ENCODE measurements around the gene GJA3.

Gene GJA3

DNA sequence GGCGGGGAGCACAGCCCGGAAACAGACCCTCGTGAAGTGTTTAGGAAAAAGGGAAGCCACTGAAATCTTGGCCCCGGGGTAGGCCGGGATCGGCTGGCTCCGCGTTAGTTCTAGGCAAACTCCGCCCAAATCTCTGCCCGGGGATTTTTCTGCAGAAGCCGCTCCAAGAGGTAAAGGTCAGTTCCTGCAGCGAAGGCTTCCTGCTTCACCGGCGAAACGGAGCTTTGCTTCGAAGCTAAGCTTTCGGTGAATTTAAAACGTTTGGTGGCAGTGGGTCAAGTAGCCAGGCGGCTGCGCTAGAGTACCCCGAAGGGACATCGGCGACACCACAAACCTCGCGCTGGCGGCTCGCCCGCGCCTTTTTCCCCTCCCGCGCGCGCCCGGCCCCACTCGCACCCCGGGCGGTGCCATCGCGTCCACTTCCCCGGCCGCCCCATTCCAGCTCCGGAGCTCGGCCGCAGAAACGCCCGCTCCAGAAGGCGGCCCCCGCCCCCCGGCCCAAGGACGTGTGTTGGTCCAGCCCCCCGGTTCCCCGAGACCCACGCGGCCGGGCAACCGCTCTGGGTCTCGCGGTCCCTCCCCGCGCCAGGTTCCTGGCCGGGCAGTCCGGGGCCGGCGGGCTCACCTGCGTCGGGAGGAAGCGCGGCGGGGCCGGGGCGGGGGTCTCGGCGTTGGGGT, 31.4 kb upstream of the GJA3 start:
- H3K4me3 ChIP-seq (ENCODE audit: low read depth, low read length): no peak overlapping the region
- TF ChIP-seq, protein P1, sequence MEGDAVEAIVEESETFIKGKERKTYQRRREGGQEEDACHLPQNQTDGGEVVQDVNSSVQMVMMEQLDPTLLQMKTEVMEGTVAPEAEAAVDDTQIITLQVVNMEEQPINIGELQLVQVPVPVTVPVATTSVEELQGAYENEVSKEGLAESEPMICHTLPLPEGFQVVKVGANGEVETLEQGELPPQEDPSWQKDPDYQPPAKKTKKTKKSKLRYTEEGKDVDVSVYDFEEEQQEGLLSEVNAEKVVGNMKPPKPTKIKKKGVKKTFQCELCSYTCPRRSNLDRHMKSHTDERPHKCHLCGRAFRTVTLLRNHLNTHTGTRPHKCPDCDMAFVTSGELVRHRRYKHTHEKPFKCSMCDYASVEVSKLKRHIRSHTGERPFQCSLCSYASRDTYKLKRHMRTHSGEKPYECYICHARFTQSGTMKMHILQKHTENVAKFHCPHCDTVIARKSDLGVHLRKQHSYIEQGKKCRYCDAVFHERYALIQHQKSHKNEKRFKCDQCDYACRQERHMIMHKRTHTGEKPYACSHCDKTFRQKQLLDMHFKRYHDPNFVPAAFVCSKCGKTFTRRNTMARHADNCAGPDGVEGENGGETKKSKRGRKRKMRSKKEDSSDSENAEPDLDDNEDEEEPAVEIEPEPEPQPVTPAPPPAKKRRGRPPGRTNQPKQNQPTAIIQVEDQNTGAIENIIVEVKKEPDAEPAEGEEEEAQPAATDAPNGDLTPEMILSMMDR (IDR thresholded peaks at IDR 0.05; ENCODE audit: low read depth, low read length): no peak
- H3K9me3 ChIP-seq: no peaks in the 10 kb centered on the region; the same call in 1 of the 2 replicates
- no peaks in the 10 kb centered on the region for H3K4me1 ChIP-seq
- no peaks in the 10 kb centered on the region for H3K36me3 ChIP-seq
- no peak for DNase-seq
- peaks cover 94% of the 10 kb centered on the region for H3K27me3 ChIP-seq

DNA sequence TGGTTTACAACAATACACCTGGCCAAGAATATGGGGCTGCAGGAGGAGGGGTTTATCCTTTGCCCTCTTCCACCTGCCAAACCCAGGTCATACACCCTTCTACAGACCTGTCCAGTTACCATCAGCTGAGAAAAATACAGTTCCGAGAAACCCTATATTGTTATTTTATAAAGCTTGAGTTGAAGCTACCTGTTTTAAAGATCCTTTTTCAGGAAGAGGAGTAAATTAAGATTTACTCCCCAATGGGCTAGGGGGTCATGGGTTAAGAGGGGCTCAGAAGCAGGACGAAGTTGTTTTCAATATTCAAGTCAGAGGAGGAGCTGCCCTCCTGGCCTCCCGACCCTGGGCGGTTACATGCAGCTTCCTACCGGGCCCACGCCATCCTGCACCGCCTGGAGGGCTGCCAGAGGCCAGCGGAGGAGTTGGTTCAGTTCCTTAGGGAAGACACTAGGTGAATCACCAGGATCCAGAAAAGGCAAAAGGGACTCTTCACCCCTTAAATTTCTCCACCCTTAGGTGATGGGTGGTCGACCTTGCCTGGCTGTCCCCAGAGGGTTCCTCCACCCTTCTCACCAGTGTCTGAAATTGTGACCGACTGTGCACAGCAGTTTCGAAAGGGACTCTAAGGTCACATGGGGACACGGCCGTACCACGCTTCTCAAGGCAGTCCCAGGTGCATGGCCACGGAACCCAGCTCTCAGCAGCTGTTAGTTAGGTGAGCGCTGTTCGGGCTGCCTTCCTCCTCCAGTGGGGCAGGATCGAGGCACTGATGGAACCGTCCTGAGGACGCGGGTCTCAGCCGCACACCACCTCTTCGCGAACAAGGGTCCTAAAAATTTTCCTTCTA, 30.7 kb upstream of the GJA3 start:
- H3K4me1 ChIP-seq: no peaks in the 10 kb centered on the region
- no peak for DNase-seq
- H3K27me3 ChIP-seq: peaks cover 95% of the 10 kb centered on the region
- TF ChIP-seq, protein P1 (IDR thresholded peaks at IDR 0.05; ENCODE audit: low read depth, low read length): no peak
- H3K4me3 ChIP-seq (ENCODE audit: low read depth, low read length): no peak overlapping the region
- no peaks in the 10 kb centered on the region; the same call in 1 of the 2 replicates for H3K9me3 ChIP-seq
- no peaks in the 10 kb centered on the region for H3K36me3 ChIP-seq

DNA sequence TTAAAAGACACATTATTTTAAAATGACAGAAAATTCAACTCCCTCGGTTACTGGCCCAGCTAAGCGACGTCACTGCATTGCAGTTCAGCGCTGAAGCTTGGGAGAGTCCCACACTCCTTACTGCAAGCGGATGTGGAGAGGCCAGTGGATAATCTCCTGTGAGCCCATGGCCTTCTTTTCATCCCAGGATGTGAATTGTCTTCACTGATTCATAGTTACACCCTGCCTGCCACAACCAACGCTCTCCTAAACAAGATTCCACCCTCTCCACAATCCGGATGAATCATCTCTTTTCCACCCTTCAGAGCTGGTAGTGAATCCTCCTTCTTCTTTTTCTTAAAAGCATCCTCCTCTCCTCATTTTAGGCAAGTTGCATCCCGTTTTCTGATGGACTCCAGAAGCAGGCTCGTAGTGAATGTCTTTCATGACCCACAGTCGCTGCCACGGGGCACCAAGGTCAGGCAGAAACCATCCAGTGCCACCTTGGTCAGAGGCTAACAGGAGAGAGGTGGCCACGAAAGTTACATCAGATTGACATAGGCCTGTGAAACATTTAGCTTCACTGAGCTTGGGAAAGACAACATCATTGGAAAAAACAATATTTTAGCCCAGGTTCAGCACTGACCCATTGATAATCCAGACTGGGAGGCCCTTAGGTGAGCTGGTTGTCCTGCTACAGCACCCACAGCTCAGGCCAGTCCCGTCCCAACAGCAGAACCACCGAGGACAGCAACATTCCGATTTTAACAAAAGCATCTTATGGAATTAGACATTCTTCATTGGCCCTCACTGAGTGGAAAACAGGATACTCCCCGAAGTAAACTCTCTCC, 29.8 kb upstream of the GJA3 start:
- H3K4me3 ChIP-seq (ENCODE audit: low read depth, low read length): no peak overlapping the region
- DNase-seq: no peak
- H3K9me3 ChIP-seq: no peaks in the 10 kb centered on the region; the same call in 1 of the 2 replicates
- peaks cover 95% of the 10 kb centered on the region for H3K27me3 ChIP-seq
- TF ChIP-seq, protein P1 (IDR thresholded peaks at IDR 0.05; ENCODE audit: low read depth, low read length): no peak
- H3K4me1 ChIP-seq: no peaks in the 10 kb centered on the region
- no peaks in the 10 kb centered on the region for H3K36me3 ChIP-seq

DNA sequence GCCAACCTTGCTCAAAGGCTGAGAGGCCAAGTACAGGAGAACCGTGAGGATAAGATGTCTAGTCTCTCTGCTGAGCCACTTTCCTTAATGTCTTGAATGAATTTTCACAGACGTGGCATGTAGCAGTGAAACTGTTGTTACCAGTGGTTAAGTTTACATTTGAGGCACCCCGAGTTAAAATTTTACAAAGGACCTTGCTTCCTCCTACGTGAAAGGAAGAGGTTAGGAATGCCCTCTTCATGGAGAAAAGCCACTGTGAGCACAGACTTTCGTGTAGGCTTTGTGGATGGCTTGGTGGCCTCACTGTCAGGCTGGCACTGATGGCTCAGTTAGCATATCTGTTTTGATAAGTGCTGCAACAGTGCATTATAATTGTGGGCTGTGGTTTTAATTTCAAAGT, 29.2 kb upstream of the GJA3 start:
- DNase-seq: no peak
- Histone ChIP-seq H3K27me3 (peaks cover 95% of the 10 kb centered on the region), H3K36me3 (no peaks in the 10 kb centered on the region), H3K4me3 (ENCODE audit: low read depth, low read length) (no peak overlapping the region), H3K4me1 (no peaks in the 10 kb centered on the region), H3K9me3 (no peaks in the 10 kb centered on the region; the same call in 1 of the 2 replicates)
- TF ChIP-seq, protein P1 (IDR thresholded peaks at IDR 0.05; ENCODE audit: low read depth, low read length): no peak

DNA sequence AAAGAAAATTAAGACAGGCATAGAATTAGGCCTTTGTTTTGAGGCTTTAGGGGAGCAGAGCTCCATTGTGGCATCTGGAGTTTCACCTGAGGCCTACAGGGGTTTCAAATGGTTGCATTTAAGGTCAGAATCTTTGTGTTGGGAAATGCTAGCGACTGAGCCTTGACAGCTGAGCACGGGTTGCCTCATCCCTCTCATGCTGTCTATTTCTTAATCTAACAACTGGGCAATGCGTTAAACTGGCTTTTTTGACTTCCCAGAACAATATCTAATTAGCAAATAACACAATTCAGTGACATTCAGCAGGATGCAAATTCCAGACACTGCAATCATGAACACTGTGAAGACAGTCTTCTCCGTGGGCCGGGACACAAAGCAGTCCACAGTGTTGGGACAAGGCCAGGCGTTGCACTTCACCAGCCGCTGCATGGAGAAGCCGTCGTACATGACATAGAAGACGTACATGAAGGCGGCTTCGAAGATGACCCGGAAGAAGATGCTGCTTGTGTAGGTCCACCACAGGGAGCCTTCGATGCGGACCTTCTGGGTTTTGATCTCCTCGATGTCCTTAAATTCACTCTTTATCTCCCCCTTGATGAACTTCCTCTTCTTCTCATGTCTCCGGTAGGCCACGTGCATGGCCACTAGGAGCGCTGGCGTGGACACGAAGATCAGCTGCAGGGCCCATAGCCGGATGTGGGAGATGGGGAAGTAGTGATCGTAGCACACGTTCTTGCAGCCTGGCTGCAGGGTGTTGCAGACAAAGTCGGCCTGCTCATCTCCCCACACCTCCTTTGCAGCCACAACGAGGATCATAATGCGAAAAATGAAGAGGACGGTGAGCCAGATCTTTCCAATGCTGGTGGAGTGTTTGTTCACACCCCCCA, 28.1 kb upstream of the GJA3 start:
- DNase-seq: peak; percentile 43
- H3K27me3 ChIP-seq: peaks cover 94% of the 10 kb centered on the region

More for the DNA sequence above, 28.1 kb upstream of the GJA3 start:
- no peaks in the 10 kb centered on the region for H3K36me3 ChIP-seq
- no peaks in the 10 kb centered on the region for H3K4me1 ChIP-seq
- H3K4me3 ChIP-seq (ENCODE audit: low read depth, low read length): no peak overlapping the region
- no peaks in the 10 kb centered on the region; the same call in 1 of the 2 replicates for H3K9me3 ChIP-seq
- TF ChIP-seq, protein P1 (IDR thresholded peaks at IDR 0.05; ENCODE audit: low read depth, low read length): peak; percentile 52

Data from BE2C (cell line).